Activated CD4-positive, alpha-beta memory T cell treated with anti-CD3 and anti-CD28 coated beads, Interleukin-2, amount 10 ng/mL, durations not matched to agents 7 days and 5 days (primary cell): ENCODE results near the gene TUBG2. TPM values are rescaled to one million over a fixed set of nuclear protein-coding genes. Genes with fewer than 3 reads are reported as not detected.
A peak's percentile ranks its signal among the peaks of the same experiment; 100 is the strongest.
"Not testable (repeated sequence)": the region's sequence is repeated elsewhere in the genome, so short reads cannot be mapped to it uniquely, and the experiment has no call there.

Experiments used
- CTCF ChIA-PET: fragments of 350-600 bp; sonication (Branson Sonifier 250); formaldehyde crosslinking; loops from one replicate; lab custom pipeline; 2021; ENCODE audit warnings: antibody characterized with exemption, inconsistent platforms; lab: Charles Lee
- POLR2A ChIA-PET: fragments of 350-600 bp; sonication (Branson Sonifier 250); formaldehyde crosslinking; loops from one replicate; lab custom pipeline; 2021; ENCODE audit warnings: antibody characterized with exemption; lab: Charles Lee
- DNase-seq: peaks from one replicate; pipeline ENCODE4 v3.0.0-alpha.2; 2020
- H3K27ac Mint-ChIP-seq: one replicate; pipeline ENCODE4 v1.8.0; 2021; ENCODE audit warnings: mild to moderate bottlenecking, mixed read lengths
- H3K27me3 Mint-ChIP-seq: one replicate; pipeline ENCODE4 v1.8.0; 2021; ENCODE audit warnings: mixed read lengths
- H3K36me3 Mint-ChIP-seq: one replicate; pipeline ENCODE4 v1.8.0; 2021; ENCODE audit warnings: low read depth, mixed read lengths
- H3K4me1 Mint-ChIP-seq: one replicate; pipeline ENCODE4 v1.8.0; 2021; ENCODE audit warnings: mixed read lengths
- H3K4me3 Mint-ChIP-seq: one replicate; pipeline ENCODE4 v1.8.0; 2021; ENCODE audit warnings: mild to moderate bottlenecking, mixed read lengths
- H3K9me3 Mint-ChIP-seq: one replicate; pipeline ENCODE4 v1.8.0; 2021; ENCODE audit warnings: mixed read lengths
- total RNA-seq, 2 experiments: library from RNA; stranded (reverse); gene quantifications; one replicate each; pipeline ENCODE4 v1.2.3, GENCODE V29; 2021

The TUBG2 gene
- 1 to 10 TPM; 7.2 to 7.5 TPM for total RNA-seq

GRCh38 chr17:42659079-42659931, at the start of gene TUBG2:
Gene TUBG2 (plus strand): TSS chr17:42659284. CDS start chr17:42659504, 220 bp downstream.
- ChIA-PET CTCF (interaction anchor here (0.6 to 1.0 kb wide), 2 partner anchors 104 to 1441 kb away, joined by 3 to 4 read pairs; no protein-coding TSS in a partner anchor), POLR2A (interaction anchor here (1.2 to 1.6 kb wide), 6 partner anchors 10 to 339 kb away, joined by 3 to 10 read pairs (median 4); partner anchors contain the start of genes CCR10 and RPL27)
- peak; percentile 66 for DNase-seq
- H3K27me3 Mint-ChIP-seq: peaks cover 12% of the 10 kb centered on the region
- no peaks in the 10 kb centered on the region for H3K9me3 Mint-ChIP-seq
- H3K27ac Mint-ChIP-seq: no peak within 1 kb of the TSS
- H3K4me3 Mint-ChIP-seq: peak within 1 kb of the TSS; percentile 80
- no peaks in the 10 kb centered on the region for H3K36me3 Mint-ChIP-seq
- peaks cover 22% of the 10 kb centered on the region for H3K4me1 Mint-ChIP-seq

DNA sequence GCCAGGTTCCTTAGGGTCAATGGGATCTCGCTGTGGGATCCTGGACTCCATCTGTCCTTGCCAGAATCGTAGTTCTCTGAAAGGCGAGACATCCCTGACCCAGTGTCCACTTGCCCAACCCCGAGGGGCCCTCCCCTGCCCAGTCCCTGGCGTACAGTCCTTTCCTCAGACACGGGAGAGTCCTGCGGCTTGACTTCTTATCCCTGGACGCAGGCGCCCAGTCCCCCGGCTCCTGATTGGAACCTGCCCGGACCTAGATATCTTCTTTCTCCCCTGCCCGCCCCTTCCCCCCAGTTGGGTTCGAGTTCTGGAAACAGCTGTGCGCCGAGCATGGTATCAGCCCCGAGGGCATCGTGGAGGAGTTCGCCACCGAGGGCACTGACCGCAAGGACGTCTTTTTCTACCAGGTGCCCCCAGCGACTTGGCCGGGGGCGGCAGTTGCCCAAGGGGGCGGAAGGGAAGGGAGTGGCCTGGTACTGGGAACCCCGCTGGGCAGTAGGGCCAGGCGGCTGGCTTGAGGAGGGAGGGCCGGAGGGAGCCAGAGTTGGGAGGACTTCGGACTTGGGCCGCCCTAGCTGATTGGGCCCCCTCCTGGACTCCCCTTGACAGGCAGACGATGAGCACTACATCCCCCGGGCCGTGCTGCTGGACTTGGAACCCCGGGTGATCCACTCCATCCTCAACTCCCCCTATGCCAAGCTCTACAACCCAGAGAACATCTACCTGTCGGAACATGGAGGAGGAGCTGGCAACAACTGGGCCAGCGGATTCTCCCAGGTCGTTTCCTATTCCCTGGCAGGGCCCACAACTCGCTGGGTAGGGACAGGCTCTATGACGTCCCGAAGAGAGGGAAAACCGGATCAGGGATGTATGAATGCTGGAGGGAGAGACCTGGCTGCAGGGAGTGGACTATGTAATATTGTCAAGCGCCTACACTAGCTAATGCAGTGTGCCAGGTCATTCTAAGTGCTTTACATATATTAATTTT, 49.0 kb upstream of the TUBG2 start:
- H3K4me3 Mint-ChIP-seq: peak overlapping the region; percentile 99
- peaks cover 36% of the 10 kb centered on the region for H3K4me1 Mint-ChIP-seq
- H3K27ac Mint-ChIP-seq: peak overlapping the region; percentile 91
- ChIA-PET POLR2A (interaction anchor here (0.6 to 3.4 kb wide), 17 partner anchors 10 to 705 kb away, joined by 3 to 41 read pairs (median 4); partner anchors contain the start of genes BECN1, KCNH4, MLX and NAGLU), CTCF (interaction anchor here (0.6 to 6.0 kb wide), 8 partner anchors 14 to 215 kb away, joined by 3 to 70 read pairs (median 3); partner anchors contain the start of genes PLEKHH3 and PSMC3IP)
- not testable (repeated sequence) for H3K27me3 Mint-ChIP-seq, DNase-seq, H3K9me3 Mint-ChIP-seq
- peaks cover 49% of the 10 kb centered on the region for H3K36me3 Mint-ChIP-seq

- ChIA-PET CTCF (no interaction called here), POLR2A (no interaction called here)
- Mint-ChIP-seq H3K27me3 (no peaks in the 10 kb centered on the region), H3K9me3 (no peaks in the 10 kb centered on the region), H3K4me1 (peaks cover 18% of the 10 kb centered on the region), H3K4me3 (no peak overlapping the region), H3K36me3 (peaks cover 47% of the 10 kb centered on the region), H3K27ac (no peak overlapping the region)
- DNase-seq: no peak
These were observed 47.1 kb upstream of the TUBG2 start for GRCh38 chr17:42612013-42612412.

- H3K4me1 Mint-ChIP-seq: peaks cover 15% of the 10 kb centered on the region
- H3K4me3 Mint-ChIP-seq: no peak overlapping the region
- no peaks in the 10 kb centered on the region for H3K9me3 Mint-ChIP-seq
- no peaks in the 10 kb centered on the region for H3K27me3 Mint-ChIP-seq
- H3K36me3 Mint-ChIP-seq: peaks cover 45% of the 10 kb centered on the region
- no peak overlapping the region for H3K27ac Mint-ChIP-seq
- CTCF ChIA-PET: no interaction called here
- POLR2A ChIA-PET: interaction anchor here (0.9 to 1.0 kb wide), 2 partner anchors 36 to 69 kb away, joined by 3 read pairs; partner anchors contain the start of gene PSMC3IP
- DNase-seq: no peak
These were observed 45.3 kb upstream of the TUBG2 start for GRCh38 chr17:42613699-42614295.

GRCh38 chr17:42617956-42618431, 41.1 kb upstream of the TUBG2 start:
- ChIA-PET CTCF (no interaction called here), POLR2A (interaction anchor here (1.0 kb wide), 1 partner anchor 11 kb away, joined by 3 read pairs; no protein-coding TSS in a partner anchor)
- no peak for DNase-seq
- no peak overlapping the region for H3K27ac Mint-ChIP-seq
- H3K9me3 Mint-ChIP-seq: no peaks in the 10 kb centered on the region
- H3K4me1 Mint-ChIP-seq: peaks cover 12% of the 10 kb centered on the region
- H3K36me3 Mint-ChIP-seq: peaks cover 25% of the 10 kb centered on the region
- no peak overlapping the region for H3K4me3 Mint-ChIP-seq
- no peaks in the 10 kb centered on the region for H3K27me3 Mint-ChIP-seq

- H3K9me3 Mint-ChIP-seq: no peaks in the 10 kb centered on the region
- peaks cover 22% of the 10 kb centered on the region for H3K36me3 Mint-ChIP-seq
- ChIA-PET POLR2A (interaction anchor here (0.8 kb wide), 1 partner anchor 14 kb away, joined by 3 read pairs; no protein-coding TSS in a partner anchor), CTCF (no interaction called here)
- no peak overlapping the region for H3K27ac Mint-ChIP-seq
- no peaks in the 10 kb centered on the region for H3K27me3 Mint-ChIP-seq
- no peak overlapping the region for H3K4me3 Mint-ChIP-seq
- peaks cover 12% of the 10 kb centered on the region for H3K4me1 Mint-ChIP-seq
- no peak for DNase-seq
These were observed 40.5 kb upstream of the TUBG2 start for GRCh38 chr17:42618442-42619150.

- CTCF ChIA-PET: interaction anchor here (0.5 to 1.2 kb wide), 2 partner anchors 202 to 287 kb away, joined by 3 read pairs; partner anchors contain the start of gene BECN1
- DNase-seq, H3K27me3 Mint-ChIP-seq, H3K4me3 Mint-ChIP-seq, H3K27ac Mint-ChIP-seq, POLR2A ChIA-PET, H3K36me3 Mint-ChIP-seq, H3K9me3 Mint-ChIP-seq: not testable (repeated sequence)
- peaks cover 13% of the 10 kb centered on the region for H3K4me1 Mint-ChIP-seq
These were observed 37.1 kb upstream of the TUBG2 start for GRCh38 chr17:42621987-42622386.

- no peak for DNase-seq
- no peaks in the 10 kb centered on the region for H3K27me3 Mint-ChIP-seq
- H3K27ac Mint-ChIP-seq: no peak overlapping the region
- H3K9me3 Mint-ChIP-seq: no peaks in the 10 kb centered on the region
- peaks cover 10% of the 10 kb centered on the region for H3K4me1 Mint-ChIP-seq
- ChIA-PET POLR2A (no interaction called here), CTCF (interaction anchor here (0.7 to 0.8 kb wide), 2 partner anchors 11 to 13 kb away, joined by 3 read pairs; partner anchors contain the start of genes RETREG3 and TUBG1)
- no peak overlapping the region for H3K4me3 Mint-ChIP-seq
- no peaks in the 10 kb centered on the region for H3K36me3 Mint-ChIP-seq
These were observed 35.8 kb upstream of the TUBG2 start for GRCh38 chr17:42623271-42623670.

- POLR2A ChIA-PET: no interaction called here
- CTCF ChIA-PET: interaction anchor here (0.7 to 0.8 kb wide), 2 partner anchors 11 to 14 kb away, joined by 3 read pairs; partner anchors contain the start of genes RETREG3 and TUBG1
- H3K4me1 Mint-ChIP-seq: peaks cover 3% of the 10 kb centered on the region
These were observed 35.1 kb upstream of the TUBG2 start for GRCh38 chr17:42623732-42624596.

GRCh38 chr17:42627032-42627764, 31.9 kb upstream of the TUBG2 start:
- H3K27ac Mint-ChIP-seq, H3K9me3 Mint-ChIP-seq, CTCF ChIA-PET, H3K4me3 Mint-ChIP-seq, DNase-seq, H3K27me3 Mint-ChIP-seq, H3K4me1 Mint-ChIP-seq, H3K36me3 Mint-ChIP-seq: not testable (repeated sequence)
- POLR2A ChIA-PET: interaction anchor here (0.6 kb wide), 1 partner anchor 328 kb away, joined by 3 read pairs; no protein-coding TSS in a partner anchor

More at GRCh38 chr17:42623732-42624596, 35.1 kb upstream of the TUBG2 start:
- H3K9me3 Mint-ChIP-seq: no peaks in the 10 kb centered on the region
- no peak overlapping the region for H3K27ac Mint-ChIP-seq
- DNase-seq: no peak
- no peaks in the 10 kb centered on the region for H3K27me3 Mint-ChIP-seq
- no peaks in the 10 kb centered on the region for H3K36me3 Mint-ChIP-seq
- no peak overlapping the region for H3K4me3 Mint-ChIP-seq
